Epithelial cell of proximal tubule (primary cell): ENCODE data around the gene HSPG2. TPM values are rescaled to one million over a fixed set of nuclear protein-coding genes. Genes with fewer than 3 reads are reported as not detected.
A peak's percentile ranks its signal among the peaks of the same experiment; 100 is the strongest.

Experiments
- DNase-seq: peaks from one replicate; pipeline ENCODE4 v3.0.0-alpha.2; 2011; ENCODE audit warnings: low read depth
- H3K4me3 ChIP-seq: 2 replicates; pipeline ENCODE4 v1.5.1; 2011; ENCODE audit warnings: low read depth, mild to moderate bottlenecking, low read length
- total RNA-seq: library from RNA; depleted of rRNA; stranded (reverse); fragments of >200 nt; gene quantifications from 2 replicates; pipeline ENCODE4 v1.2.3, GENCODE V29; 2015
- TF ChIP-seq, protein P1 (sequence below): conservative IDR thresholded peaks from 2 replicates; pipeline ENCODE4 v1.5.1; 2012; ENCODE audit warnings: low read depth, mild to moderate bottlenecking, low read length

The HSPG2 gene
- total RNA-seq, 1 donor from 2014 or later, result 156 TPM

DNA sequence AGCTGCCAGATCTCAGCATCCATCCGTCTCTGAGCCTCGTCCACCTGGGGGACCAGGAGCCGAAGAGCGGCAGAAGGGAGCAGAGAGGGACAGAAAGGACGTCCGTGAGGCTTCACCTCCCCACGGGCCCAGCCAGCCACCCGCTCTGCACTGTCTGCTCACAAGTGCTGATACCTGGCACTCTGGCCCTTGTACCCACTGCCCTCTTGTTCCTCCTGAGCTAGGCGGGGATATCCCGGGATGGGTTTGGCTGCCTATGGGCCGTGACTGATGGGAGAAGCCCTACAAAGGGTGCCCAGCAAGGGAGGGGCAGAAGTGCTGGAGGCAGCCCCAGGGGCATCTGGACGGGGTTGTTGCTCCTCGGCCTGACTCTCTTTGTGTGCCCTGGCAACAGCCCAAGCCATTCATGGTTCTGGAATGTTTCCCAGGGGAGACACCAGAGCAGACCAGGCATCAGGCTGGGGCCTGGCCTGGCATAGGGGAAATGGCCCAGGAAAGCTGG lies 67.4 kb downstream of the HSPG2 start:
- no peak overlapping the region for H3K4me3 ChIP-seq
- DNase-seq, result peak; percentile 64
- TF ChIP-seq, protein P1, sequence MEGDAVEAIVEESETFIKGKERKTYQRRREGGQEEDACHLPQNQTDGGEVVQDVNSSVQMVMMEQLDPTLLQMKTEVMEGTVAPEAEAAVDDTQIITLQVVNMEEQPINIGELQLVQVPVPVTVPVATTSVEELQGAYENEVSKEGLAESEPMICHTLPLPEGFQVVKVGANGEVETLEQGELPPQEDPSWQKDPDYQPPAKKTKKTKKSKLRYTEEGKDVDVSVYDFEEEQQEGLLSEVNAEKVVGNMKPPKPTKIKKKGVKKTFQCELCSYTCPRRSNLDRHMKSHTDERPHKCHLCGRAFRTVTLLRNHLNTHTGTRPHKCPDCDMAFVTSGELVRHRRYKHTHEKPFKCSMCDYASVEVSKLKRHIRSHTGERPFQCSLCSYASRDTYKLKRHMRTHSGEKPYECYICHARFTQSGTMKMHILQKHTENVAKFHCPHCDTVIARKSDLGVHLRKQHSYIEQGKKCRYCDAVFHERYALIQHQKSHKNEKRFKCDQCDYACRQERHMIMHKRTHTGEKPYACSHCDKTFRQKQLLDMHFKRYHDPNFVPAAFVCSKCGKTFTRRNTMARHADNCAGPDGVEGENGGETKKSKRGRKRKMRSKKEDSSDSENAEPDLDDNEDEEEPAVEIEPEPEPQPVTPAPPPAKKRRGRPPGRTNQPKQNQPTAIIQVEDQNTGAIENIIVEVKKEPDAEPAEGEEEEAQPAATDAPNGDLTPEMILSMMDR, result no peak

DNA sequence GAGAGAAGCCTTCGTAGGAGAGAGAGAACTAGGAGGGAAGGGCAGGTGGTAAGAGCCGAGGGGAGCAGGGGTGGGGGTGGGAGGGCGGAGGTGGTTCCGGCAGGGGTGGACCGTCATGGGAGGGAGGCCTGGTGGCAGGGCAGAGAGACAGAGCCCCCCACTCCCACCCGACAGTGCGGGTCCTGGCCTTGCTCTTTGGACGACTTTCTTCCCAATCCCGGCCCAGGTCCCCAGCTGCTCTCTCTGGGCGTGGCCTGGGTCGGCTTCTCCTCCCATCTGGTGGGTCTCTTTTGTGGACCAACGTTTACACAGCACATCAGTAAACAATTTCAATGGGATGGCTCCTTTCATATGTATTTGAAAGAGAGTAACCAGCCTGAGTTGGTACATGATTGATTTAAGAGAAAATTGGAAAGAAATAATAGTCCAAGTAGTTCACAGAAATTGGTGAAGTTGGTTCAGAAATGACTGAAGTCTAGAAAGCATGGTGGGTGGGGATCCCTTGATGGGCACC lies 68.1 kb downstream of the HSPG2 start:
- TF ChIP-seq, protein P1, result no peak

DNA sequence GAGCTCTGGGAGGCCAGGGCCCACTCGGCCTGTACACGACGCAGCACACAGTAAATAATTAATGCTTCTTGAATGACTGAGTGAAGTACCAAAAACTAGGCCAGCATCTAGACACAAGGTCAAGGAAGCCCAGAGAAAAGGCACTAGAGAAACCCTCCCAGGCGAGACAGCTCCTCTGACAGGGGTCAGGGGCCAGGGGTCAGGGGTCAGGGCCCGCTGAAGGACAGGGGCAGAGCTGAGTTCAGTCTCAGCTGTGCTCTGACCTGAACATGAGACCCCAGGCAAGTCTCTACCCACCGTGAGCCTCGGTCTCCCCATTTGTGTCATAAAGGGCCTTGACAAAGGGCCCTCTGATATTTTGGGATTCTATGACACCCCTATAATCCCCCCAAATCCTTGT lies 68.6 kb downstream of the HSPG2 start:
- no peak for DNase-seq
- H3K4me3 ChIP-seq, result no peak overlapping the region
- TF ChIP-seq, protein P1, result no peak

More for the DNA sequence above, 68.1 kb downstream of the HSPG2 start:
- DNase-seq, result no peak
- H3K4me3 ChIP-seq, result no peak overlapping the region

DNA sequence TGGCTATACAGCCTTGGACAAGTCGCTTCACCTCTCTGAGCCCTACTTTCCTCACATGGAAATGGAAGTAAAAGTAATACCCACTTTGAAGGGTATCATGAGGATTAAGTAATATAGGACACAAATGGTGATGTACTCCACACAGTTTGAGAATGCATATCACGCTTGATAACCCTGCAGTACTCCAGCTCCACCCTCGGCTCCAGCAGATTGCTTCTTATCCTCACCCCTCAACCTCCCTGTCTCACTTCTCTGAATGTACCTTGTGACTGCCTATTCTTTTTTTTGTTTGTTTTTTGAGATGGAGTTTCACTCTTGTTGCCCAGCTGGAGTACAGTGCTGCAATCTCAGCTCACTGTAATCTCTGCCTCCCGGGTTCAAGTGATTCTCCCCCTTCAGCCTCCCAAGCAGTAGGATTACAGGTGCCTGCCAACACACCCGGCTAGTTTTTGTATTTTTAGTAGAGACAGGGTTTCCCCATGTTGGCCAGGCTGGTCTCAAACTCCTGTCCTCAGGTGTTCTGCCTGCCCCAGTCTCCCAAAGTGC lies 69.6 kb downstream of the HSPG2 start:
- TF ChIP-seq, protein P1, result no peak
- no peak overlapping the region for H3K4me3 ChIP-seq
- DNase-seq, result no peak

DNA sequence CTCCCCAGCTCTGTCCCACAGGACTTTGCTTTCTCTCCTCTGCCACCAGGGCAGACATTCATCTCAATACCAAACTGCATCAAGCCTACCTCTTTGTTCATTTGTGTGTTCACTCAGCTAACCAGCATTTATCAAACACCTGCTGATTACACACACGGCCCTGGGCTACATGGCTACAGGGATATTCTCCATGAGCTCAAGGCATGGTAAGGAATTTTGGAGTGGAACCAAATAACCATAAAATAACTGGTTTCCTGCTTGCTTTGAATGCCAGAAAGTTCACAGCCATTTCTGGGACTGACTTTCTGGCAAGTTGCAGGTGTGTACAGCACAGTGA lies 70.4 kb downstream of the HSPG2 start:
- no peak for DNase-seq
- H3K4me3 ChIP-seq, result no peak overlapping the region
- TF ChIP-seq, protein P1, result no peak

DNA sequence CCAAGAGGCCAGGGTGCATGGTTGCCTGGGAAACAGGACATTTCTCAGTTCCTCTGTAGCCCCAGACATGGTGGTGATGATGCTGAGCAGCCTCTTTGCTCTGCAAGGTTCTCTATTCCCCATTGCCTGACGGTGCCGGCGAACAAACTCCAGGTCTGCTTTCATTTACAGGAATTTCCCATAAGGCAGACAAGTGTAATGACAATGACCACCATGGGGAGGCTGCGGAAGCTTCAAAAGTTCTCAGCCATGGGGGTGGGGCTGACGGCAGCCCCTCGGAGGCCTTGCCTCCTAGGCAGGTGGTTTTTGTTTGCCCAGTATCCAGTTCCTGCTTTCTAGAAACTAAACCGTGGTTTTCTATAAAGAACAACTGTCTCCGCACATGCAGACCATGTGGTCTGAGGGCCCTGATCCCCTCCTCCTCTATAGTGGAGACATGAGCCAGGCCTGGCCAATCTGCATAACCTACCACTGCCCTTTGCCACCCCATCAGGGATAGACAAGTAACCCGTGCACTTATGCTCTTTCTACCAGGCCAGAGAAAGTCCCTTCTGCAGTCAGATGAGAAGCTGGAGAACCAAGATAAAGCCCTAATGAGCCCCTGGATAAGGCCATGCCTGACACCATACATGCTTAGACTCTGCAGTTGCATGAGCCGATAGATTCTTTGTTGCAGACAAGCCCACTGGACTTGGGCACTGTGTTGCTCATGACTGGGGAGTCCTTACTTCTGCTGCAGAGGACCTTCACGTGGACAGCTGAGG lies 71.0 kb downstream of the HSPG2 start:
- no peak overlapping the region for H3K4me3 ChIP-seq
- no peak for DNase-seq
- TF ChIP-seq, protein P1, result no peak

DNA sequence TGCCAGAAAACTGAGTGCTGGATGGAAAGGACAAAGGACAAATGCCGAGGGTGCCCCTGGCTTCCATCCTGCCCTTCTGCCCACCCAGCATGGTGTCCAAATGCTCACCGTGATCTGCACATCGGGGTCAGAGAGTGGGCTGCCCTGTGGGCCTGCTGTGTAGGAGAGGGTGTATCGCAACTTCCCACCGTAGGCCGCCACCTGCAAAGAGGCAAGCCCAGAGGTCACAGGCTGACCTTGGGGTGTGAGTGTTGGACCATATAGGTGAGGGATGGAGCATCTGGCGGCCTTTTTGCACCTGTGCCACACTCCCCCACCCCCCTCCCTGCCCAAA lies 71.5 kb downstream of the HSPG2 start:
- TF ChIP-seq, protein P1, result no peak
- DNase-seq, result no peak
- no peak overlapping the region for H3K4me3 ChIP-seq
